HG03139 (cell line): ENCODE measurements around the gene KIAA1586.
"Not testable (repeated sequence)": the region's sequence is repeated elsewhere in the genome, so short reads cannot be mapped to it uniquely, and the experiment has no call there.

Experiments used
- ATAC-seq: cut with Tn5 transposase; IDR thresholded peaks from one replicate; pipeline ENCODE4 v1.9.1; 2021; ENCODE audit not compliant: unreplicated experiment

KIAA1586 gene

GRCh38 chr6:57044568-57044967 lies 1.9 kb upstream of the KIAA1586 start:
- no peak for ATAC-seq

- peak; percentile 14 for ATAC-seq
These were observed 728 bp downstream of the KIAA1586 start for GRCh38 chr6:57047257-57047585.

GRCh38 chr6:57047859-57048258 lies 1.4 kb downstream of the KIAA1586 start:
- ATAC-seq, result not testable (repeated sequence)

GRCh38 chr6:57048577-57048976 lies 2.1 kb downstream of the KIAA1586 start:
- no peak for ATAC-seq

- no peak for ATAC-seq
These were observed 17.4 kb downstream of the KIAA1586 start for GRCh38 chr6:57063847-57064246.

- ATAC-seq, result no peak
These were observed 18.3 kb downstream of the KIAA1586 start for GRCh38 chr6:57064809-57065208.

GRCh38 chr6:57068061-57068460 lies 21.6 kb downstream of the KIAA1586 start:
- ATAC-seq, result no peak

- no peak for ATAC-seq
These were observed 22.7 kb downstream of the KIAA1586 start for GRCh38 chr6:57069228-57069627.

GRCh38 chr6:57069920-57070331 lies 23.4 kb downstream of the KIAA1586 start:
- no peak for ATAC-seq

- no peak for ATAC-seq
These were observed 25.6 kb downstream of the KIAA1586 start for GRCh38 chr6:57072108-57072507.

GRCh38 chr6:57074383-57074782 lies 27.9 kb downstream of the KIAA1586 start:
- ATAC-seq, result no peak

- no peak for ATAC-seq
These were observed 28.6 kb downstream of the KIAA1586 start for GRCh38 chr6:57075092-57075491.

GRCh38 chr6:57078531-57079207 lies 32.2 kb downstream of the KIAA1586 start:
- no peak for ATAC-seq

- no peak for ATAC-seq
These were observed 39.0 kb downstream of the KIAA1586 start for GRCh38 chr6:57085471-57085870.

- ATAC-seq, result no peak
These were observed 40.4 kb downstream of the KIAA1586 start for GRCh38 chr6:57086843-57087242.

GRCh38 chr6:57087916-57088315 lies 41.4 kb downstream of the KIAA1586 start:
- no peak for ATAC-seq

- ATAC-seq, result no peak
These were observed 42.8 kb downstream of the KIAA1586 start for GRCh38 chr6:57089265-57089664.

GRCh38 chr6:57089687-57090457 lies 43.4 kb downstream of the KIAA1586 start, which contains the start of gene ZNF451:
Gene ZNF451 (plus strand): TSS chr6:57090188. CDS start chr6:57090254, 66 bp downstream.
- peak; percentile 91 for ATAC-seq

- peak; percentile 14 for ATAC-seq
These were observed 44.1 kb downstream of the KIAA1586 start for GRCh38 chr6:57090458-57091067.

GRCh38 chr6:57091375-57091774 lies 44.9 kb downstream of the KIAA1586 start:
- ATAC-seq, result not testable (repeated sequence)

- ATAC-seq, result no peak
These were observed 48.2 kb downstream of the KIAA1586 start for GRCh38 chr6:57094689-57095088.

- ATAC-seq, result no peak
These were observed 51.1 kb downstream of the KIAA1586 start for GRCh38 chr6:57097596-57097995.
